ENCODE data around the gene HSD17B13.

- no peak for TF ChIP-seq MNT (IDR thresholded peaks at IDR 0.05)
- TF ChIP-seq ZNF275 (CRISPR knock-in tag; IDR thresholded peaks at IDR 0.05; ENCODE audit: borderline replicate concordance), result no peak
- no peak for TF ChIP-seq TARDBP (CRISPR knock-in tag; IDR thresholded peaks at IDR 0.05)
- TF ChIP-seq CTCF (CRISPR knock-in tag; IDR thresholded peaks at IDR 0.05), result no peak
- TF ChIP-seq ZNF446 (CRISPR knock-in tag; IDR thresholded peaks at IDR 0.05), result no peak
- TF ChIP-seq THAP8 (CRISPR knock-in tag; IDR thresholded peaks at IDR 0.05; ENCODE audit: borderline replicate concordance), result no peak
- no peak for TF ChIP-seq RAD21 (CRISPR knock-in tag; IDR thresholded peaks at IDR 0.05)
- no peak for TF ChIP-seq CREB1 (IDR thresholded peaks at IDR 0.05)
- TF ChIP-seq CREB1 (CRISPR knock-in tag; IDR thresholded peaks at IDR 0.05), result no peak
- TF ChIP-seq SRF (IDR thresholded peaks at IDR 0.05; ENCODE audit: low read depth, low read length), result no peak
- no peak for TF ChIP-seq JUNB (CRISPR knock-in tag; IDR thresholded peaks at IDR 0.05; ENCODE audit: borderline replicate concordance)
Measured at GRCh38 chr4:87345139-87345538, 22.5 kb upstream of the HSD17B13 start.
